Keratinocyte (primary cell): ENCODE results near the gene ERG28. TPM values are rescaled to one million over a fixed set of nuclear protein-coding genes. Genes with fewer than 3 reads are reported as not detected.

ENCODE experiments used
- DNase-seq: peaks from one replicate; pipeline ENCODE4 v3.0.0-alpha.2; 2011; ENCODE audit warnings: low read depth, missing footprints, low spot score
- FAIRE-seq: peaks from 2 replicates; lab custom pipeline; 2011; peaks lifted over from hg19 to GRCh38; lab: Jason Lieb, UNC
- H2AFZ ChIP-seq: 2 replicates; pipeline ENCODE4 v1.6.0; 2012; ENCODE audit warnings: low read length, control low read depth, inconsistent platforms; ENCODE audit not compliant: control insufficient read depth
- H3K27ac ChIP-seq: 2 replicates; pipeline ENCODE4 v1.5.1; 2011; ENCODE audit warnings: low read length; ENCODE audit not compliant: control insufficient read depth, insufficient read depth
- H3K27me3 ChIP-seq: 3 replicates; pipeline ENCODE4 v1.6.0; 2011; ENCODE audit warnings: low read length; ENCODE audit not compliant: control insufficient read depth, insufficient read depth; ENCODE audit errors: extremely low read depth
- H3K36me3 ChIP-seq, 2 experiments: 2 replicates in 1 of 2; 3 replicates in 1 of 2; pipeline ENCODE4 v1.5.1; 2011; ENCODE audit warnings: low read length in 2 of 2, mild to moderate bottlenecking in 1 of 2; ENCODE audit not compliant: control insufficient read depth in 2 of 2, insufficient read depth in 2 of 2; ENCODE audit errors: extremely low read depth in 1 of 2
- H3K4me1 ChIP-seq: 3 replicates; pipeline ENCODE4 v1.5.1; 2011; ENCODE audit warnings: low read length; ENCODE audit not compliant: control insufficient read depth, insufficient read depth; ENCODE audit errors: extremely low read depth
- H3K4me2 ChIP-seq: 3 replicates; pipeline ENCODE4 v1.6.0; 2011; ENCODE audit warnings: low read depth, low read length; ENCODE audit not compliant: control insufficient read depth, insufficient read depth; ENCODE audit errors: extremely low read depth
- H3K4me3 ChIP-seq, 3 experiments: fragments of 200-600 bp in 1 of 3; sonication (generic) in 1 of 3; 2 replicates in 2 of 3; 3 replicates in 1 of 3; pipeline ENCODE4 v1.5.1; 2011 to 2016; ENCODE audit warnings: low read length in 3 of 3, mild to moderate bottlenecking in 3 of 3, control low read depth in 2 of 3, inconsistent platforms in 1 of 3, low read depth in 1 of 3, mixed read lengths in 1 of 3, mixed run types in 1 of 3, moderate library complexity in 1 of 3; ENCODE audit not compliant: control insufficient read depth in 2 of 3, insufficient read depth in 2 of 3; ENCODE audit errors: extremely low read depth in 1 of 3
- H3K79me2 ChIP-seq: 2 replicates; pipeline ENCODE4 v1.6.0; 2012; ENCODE audit warnings: low read length; ENCODE audit not compliant: control insufficient read depth, insufficient read depth
- H3K9ac ChIP-seq: 3 replicates; pipeline ENCODE4 v1.6.0; 2011; ENCODE audit warnings: low read length; ENCODE audit not compliant: control insufficient read depth, insufficient read depth; ENCODE audit errors: extremely low read depth
- H3K9me1 ChIP-seq: 3 replicates; pipeline ENCODE4 v1.6.0; 2011; ENCODE audit warnings: low read length; ENCODE audit not compliant: control insufficient read depth, insufficient read depth; ENCODE audit errors: extremely low read depth
- H3K9me3 ChIP-seq: 2 replicates; pipeline ENCODE4 v1.5.1; 2012; ENCODE audit warnings: low read depth, low read length; ENCODE audit not compliant: control insufficient read depth
- H4K20me1 ChIP-seq: 3 replicates; pipeline ENCODE4 v1.6.0; 2011; ENCODE audit warnings: low read length; ENCODE audit not compliant: control insufficient read depth, insufficient read depth; ENCODE audit errors: extremely low read depth
- CTCF ChIP-seq, 3 experiments: IDR thresholded peaks in 1 of 3; conservative IDR thresholded peaks in 1 of 3; optimal IDR thresholded peaks in 1 of 3; 2 replicates in 2 of 3; 3 replicates in 1 of 3; pipeline versions ENCODE3 to v1.5.1; 2011; ENCODE audit warnings: low read length in 3 of 3, mild to moderate bottlenecking in 3 of 3, moderate library complexity in 2 of 3, control low read depth in 1 of 3, inconsistent platforms in 1 of 3; ENCODE audit not compliant: insufficient read depth in 2 of 3; ENCODE audit errors: extremely low read depth in 1 of 3
- EZH2 ChIP-seq: IDR thresholded peaks from one replicate; pipeline ENCODE4 v1.6.1; 2012; ENCODE audit warnings: inconsistent platforms, mild to moderate bottlenecking, low read length, moderate library complexity
- dilution Hi-C: fragments of 300-500 bp; cut with MboI; formaldehyde crosslinking; loops from one replicate; pipeline ENCODE4 v1.7.0; 2020; ENCODE audit warnings: low sequenced_read_pairs; ENCODE audit not compliant: extremely low pct_ligation_motif_present
- polyA plus RNA-seq, 5 experiments: library from polyadenylated mRNA; depleted of rRNA in 3 of 5; stranded (reverse) in 3 of 5; stranded (forward) in 1 of 5; unstranded in 1 of 5; fragments of >200 nt; gene quantifications; 1 replicate in 1 of 5; 2 replicates in 3 of 5; 3 replicates in 1 of 5; pipeline versions ENCODE4 v1.2.1 to v1.2.3, GENCODE V29; 2011 to 2012; ENCODE audit warnings: missing spikeins in 2 of 5, low read depth in 1 of 5, low replicate concordance in 1 of 5

Gene ERG28
- polyA plus RNA-seq, 1 donor (not counting 4 experiments of a cell fraction or from before 2014, with no cell fraction given), result 59.8 TPM

DNA sequence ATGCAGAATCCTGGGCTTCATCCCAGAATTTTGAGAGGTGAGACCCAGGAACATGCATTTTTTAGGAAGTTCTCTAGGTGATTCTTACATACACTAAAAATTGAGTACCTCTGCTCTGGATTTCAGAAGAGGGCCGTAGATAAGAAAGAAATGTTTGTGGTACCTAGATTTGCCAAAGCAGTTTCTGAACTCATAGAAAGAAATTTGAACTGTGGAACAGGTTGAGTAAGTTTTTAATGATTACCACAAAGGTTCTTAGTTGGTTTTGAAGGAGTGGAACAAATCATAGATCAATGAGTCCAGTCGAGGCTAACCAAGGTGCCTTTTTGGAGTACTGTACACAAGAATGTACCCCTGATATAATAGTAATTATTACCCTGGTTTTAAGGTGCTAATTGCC lies 25.2 kb upstream of the ERG28 start:
- Histone ChIP-seq H3K27me3 (no peaks in the 10 kb centered on the region), H3K79me2 (no peaks in the 10 kb centered on the region), H3K4me2 (no peak overlapping the region), H3K9ac (no peak overlapping the region), H3K9me3 (no peaks in the 10 kb centered on the region), H3K36me3 (peaks cover 0 to 6% of the 10 kb centered on the region in 2 experiments), H4K20me1 (no peaks in the 10 kb centered on the region), H3K4me3 (no peak overlapping the region), H3K4me1 (no peaks in the 10 kb centered on the region), H2AFZ (no peak overlapping the region), H3K9me1 (no peaks in the 10 kb centered on the region), H3K27ac (no peak overlapping the region)
- TF ChIP-seq EZH2, result no peak
- no peak for TF ChIP-seq CTCF (optimal IDR thresholded peaks at IDR 0.05 in 1 of 3, IDR thresholded peaks at IDR 0.05 in 1 of 3, conservative IDR thresholded peaks at IDR 0.05 in 1 of 3; ENCODE audit: extremely low read depth in 1 of 3, insufficient read depth in 2 of 3, low read length in 3 of 3)
- dilution Hi-C loops, result no loop called here
- DNase-seq (no peak), FAIRE-seq (no peak)

DNA sequence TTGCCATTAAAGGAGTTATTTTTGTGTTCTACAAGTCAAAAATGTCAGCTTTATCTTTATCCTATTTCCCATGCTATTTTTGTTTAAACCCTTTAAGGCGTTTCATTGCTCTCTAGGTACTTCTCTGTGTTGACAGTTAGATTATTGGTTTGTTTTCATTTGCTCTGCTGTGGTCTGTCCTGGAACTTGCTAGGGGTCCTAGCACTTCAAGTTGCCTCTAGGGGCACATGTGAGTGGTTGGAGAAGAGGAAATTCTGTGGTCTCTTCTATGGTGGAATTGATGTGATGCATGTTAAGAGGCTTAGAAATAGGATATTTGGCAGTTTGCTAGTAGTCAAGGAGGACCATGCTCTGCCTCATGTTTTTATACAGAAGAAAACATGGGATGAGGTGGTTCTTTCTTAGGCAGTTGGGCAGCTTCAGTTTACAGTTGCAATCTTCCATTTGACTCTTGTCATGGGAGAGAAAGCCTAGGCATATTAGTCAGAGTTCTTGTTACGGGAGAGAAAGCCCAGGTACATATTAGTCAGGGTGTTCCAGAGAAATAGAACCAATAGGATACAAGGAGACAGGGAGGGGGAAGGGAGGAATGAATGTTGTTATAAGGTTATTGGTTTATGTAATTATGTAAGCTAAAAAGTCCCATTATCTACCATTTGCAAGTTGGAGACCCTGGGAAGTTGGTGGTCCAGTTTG lies 14.7 kb upstream of the ERG28 start:
- Histone ChIP-seq H3K4me2 (peak overlapping the region; percentile 50), H4K20me1 (no peaks in the 10 kb centered on the region), H3K27me3 (no peaks in the 10 kb centered on the region), H3K36me3 (no peaks in the 10 kb centered on the region), H3K9ac (no peak overlapping the region), H3K79me2 (peaks cover 6% of the 10 kb centered on the region), H3K9me3 (no peaks in the 10 kb centered on the region), H2AFZ (peak overlapping the region; percentile 38), H3K27ac (peak overlapping the region; percentile 40), H3K4me3 (no peak overlapping the region), H3K4me1 (peaks cover 12% of the 10 kb centered on the region), H3K9me1 (no peaks in the 10 kb centered on the region)
- DNase-seq, result no peak
- FAIRE-seq, result peak; percentile 59
- TF ChIP-seq EZH2, result no peak
- TF ChIP-seq CTCF (optimal IDR thresholded peaks at IDR 0.05 in 1 of 3, IDR thresholded peaks at IDR 0.05 in 1 of 3, conservative IDR thresholded peaks at IDR 0.05 in 1 of 3; ENCODE audit: extremely low read depth in 1 of 3, insufficient read depth in 2 of 3, low read length in 3 of 3), result peak in 2 of 3 experiments; percentile 26 to 43
- dilution Hi-C loops, result no loop called here
